ENCODE measurements around the gene CORIN.
A peak's percentile ranks its signal among the peaks of the same experiment; 100 is the strongest.
"Not testable (repeated sequence)": the region's sequence is repeated elsewhere in the genome, so short reads cannot be mapped to it uniquely, and the experiment has no call there.

CORIN gene

GRCh38 chr4:47784222-47784621, 53.6 kb downstream of the CORIN start:
- Histone ChIP-seq H2AFZ (ENCODE audit: low read depth, low read length) (no peak overlapping the region), H3K27me3 (ENCODE audit: low read depth, low read length) (no peaks in the 10 kb centered on the region), H4K20me1 (ENCODE audit: insufficient read depth, low read length) (no peaks in the 10 kb centered on the region), H3K79me2 (ENCODE audit: low read length) (no peaks in the 10 kb centered on the region), H3K27ac (ENCODE audit: low read length) (no peak overlapping the region), H3K36me3 (replicated peaks; ENCODE audit: low read depth, low read length) (no peaks in the 10 kb centered on the region), H3K4me3 (ENCODE audit: low read length) (no peak overlapping the region), H3K4me1 (ENCODE audit: low read length) (peaks cover 5% of the 10 kb centered on the region; the same call in 1 of the 2 replicates), H3K4me2 (ENCODE audit: low read length) (no peak overlapping the region), H3K9me3 (ENCODE audit: insufficient read depth, low read length) (no peaks in the 10 kb centered on the region), H3K9ac (ENCODE audit: low read length) (no peak overlapping the region)
- TF ChIP-seq, protein P1, sequence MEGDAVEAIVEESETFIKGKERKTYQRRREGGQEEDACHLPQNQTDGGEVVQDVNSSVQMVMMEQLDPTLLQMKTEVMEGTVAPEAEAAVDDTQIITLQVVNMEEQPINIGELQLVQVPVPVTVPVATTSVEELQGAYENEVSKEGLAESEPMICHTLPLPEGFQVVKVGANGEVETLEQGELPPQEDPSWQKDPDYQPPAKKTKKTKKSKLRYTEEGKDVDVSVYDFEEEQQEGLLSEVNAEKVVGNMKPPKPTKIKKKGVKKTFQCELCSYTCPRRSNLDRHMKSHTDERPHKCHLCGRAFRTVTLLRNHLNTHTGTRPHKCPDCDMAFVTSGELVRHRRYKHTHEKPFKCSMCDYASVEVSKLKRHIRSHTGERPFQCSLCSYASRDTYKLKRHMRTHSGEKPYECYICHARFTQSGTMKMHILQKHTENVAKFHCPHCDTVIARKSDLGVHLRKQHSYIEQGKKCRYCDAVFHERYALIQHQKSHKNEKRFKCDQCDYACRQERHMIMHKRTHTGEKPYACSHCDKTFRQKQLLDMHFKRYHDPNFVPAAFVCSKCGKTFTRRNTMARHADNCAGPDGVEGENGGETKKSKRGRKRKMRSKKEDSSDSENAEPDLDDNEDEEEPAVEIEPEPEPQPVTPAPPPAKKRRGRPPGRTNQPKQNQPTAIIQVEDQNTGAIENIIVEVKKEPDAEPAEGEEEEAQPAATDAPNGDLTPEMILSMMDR (IDR thresholded peaks at IDR 0.05; ENCODE audit: low read depth, low read length): no peak
- no peak for TF ChIP-seq EZH2phosphoT487 (IDR thresholded peaks at IDR 0.05; ENCODE audit: low read depth)

GRCh38 chr4:47776353-47776752, 61.5 kb downstream of the CORIN start:
- TF ChIP-seq EZH2phosphoT487 (IDR thresholded peaks at IDR 0.05; ENCODE audit: low read depth): no peak
- TF ChIP-seq, protein P1 (IDR thresholded peaks at IDR 0.05; ENCODE audit: low read depth, low read length): no peak
- Histone ChIP-seq H3K27ac (ENCODE audit: low read length) (no peak overlapping the region), H3K9me3 (ENCODE audit: insufficient read depth, low read length) (no peaks in the 10 kb centered on the region), H2AFZ (ENCODE audit: low read depth, low read length) (no peak overlapping the region), H3K4me2 (ENCODE audit: low read length) (no peak overlapping the region), H3K4me3 (ENCODE audit: low read length) (no peak overlapping the region), H3K27me3 (ENCODE audit: low read depth, low read length) (no peaks in the 10 kb centered on the region), H3K79me2 (ENCODE audit: low read length) (no peaks in the 10 kb centered on the region), H3K9ac (ENCODE audit: low read length) (no peak overlapping the region), H3K4me1 (ENCODE audit: low read length) (no peaks in the 10 kb centered on the region), H3K36me3 (replicated peaks; ENCODE audit: low read depth, low read length) (no peaks in the 10 kb centered on the region), H4K20me1 (ENCODE audit: insufficient read depth, low read length) (no peaks in the 10 kb centered on the region)

- Histone ChIP-seq H3K4me2 (ENCODE audit: low read length) (no peak overlapping the region), H3K4me1 (ENCODE audit: low read length) (no peaks in the 10 kb centered on the region), H3K9ac (ENCODE audit: low read length) (no peak overlapping the region), H3K36me3 (replicated peaks; ENCODE audit: low read depth, low read length) (no peaks in the 10 kb centered on the region), H3K4me3 (ENCODE audit: low read length) (no peak overlapping the region), H3K27me3 (ENCODE audit: low read depth, low read length) (no peaks in the 10 kb centered on the region), H3K9me3 (ENCODE audit: insufficient read depth, low read length) (no peaks in the 10 kb centered on the region), H3K79me2 (ENCODE audit: low read length) (no peaks in the 10 kb centered on the region), H4K20me1 (ENCODE audit: insufficient read depth, low read length) (no peaks in the 10 kb centered on the region), H2AFZ (ENCODE audit: low read depth, low read length) (no peak overlapping the region), H3K27ac (ENCODE audit: low read length) (no peak overlapping the region)
- no peak for TF ChIP-seq EZH2phosphoT487 (IDR thresholded peaks at IDR 0.05; ENCODE audit: low read depth)
- TF ChIP-seq, protein P1 (IDR thresholded peaks at IDR 0.05; ENCODE audit: low read depth, low read length): no peak
Observed at GRCh38 chr4:47774079-47774478, 63.8 kb downstream of the CORIN start.

DNA sequence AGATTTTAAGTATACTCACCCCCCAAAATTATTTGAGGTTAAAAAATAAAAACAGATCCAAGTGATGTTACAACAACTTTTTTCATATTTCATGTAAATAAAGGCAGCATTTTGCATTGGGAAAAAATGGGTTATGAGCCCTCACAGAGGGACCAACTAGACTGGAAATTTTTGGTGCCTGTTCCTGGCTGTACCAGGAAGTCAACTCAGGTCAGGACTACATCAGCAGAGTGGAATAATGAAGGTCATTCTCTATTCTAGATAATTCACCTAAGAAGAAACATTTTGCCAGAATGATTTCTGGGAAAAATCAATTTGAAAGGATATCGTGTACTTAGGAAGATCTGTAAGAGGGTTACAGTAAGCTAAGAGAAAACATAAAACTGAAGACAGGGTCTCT, 66.8 kb downstream of the CORIN start:
- no peak overlapping the region for H3K27ac ChIP-seq (ENCODE audit: low read length)
- H3K4me3 ChIP-seq (ENCODE audit: low read length): no peak overlapping the region

DNA sequence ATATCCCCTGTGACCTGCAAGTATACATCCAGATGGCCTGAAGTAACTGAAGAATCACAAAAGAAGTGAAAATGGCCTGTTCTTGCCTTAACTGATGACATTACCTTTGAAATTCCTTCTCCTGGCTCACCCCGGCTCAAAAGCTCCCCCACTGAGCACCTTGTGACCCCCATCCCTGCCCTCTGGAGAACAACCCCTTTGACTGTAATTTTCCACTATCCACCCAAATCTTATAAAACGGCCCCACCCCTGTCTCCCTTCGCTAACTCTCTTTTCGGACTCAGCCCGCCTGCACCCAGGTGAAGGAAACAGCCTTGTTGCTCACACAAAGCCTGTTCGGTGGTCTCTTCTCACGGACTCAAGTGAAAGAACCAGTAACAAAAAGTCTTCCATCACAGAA, 69.9 kb downstream of the CORIN start:
- not testable (repeated sequence) for H3K4me3 ChIP-seq (ENCODE audit: low read length); H3K4me1 ChIP-seq (ENCODE audit: low read length); H2AFZ ChIP-seq (ENCODE audit: low read depth, low read length)

More for the DNA sequence above, 66.8 kb downstream of the CORIN start:
- 0 out of 2 replicates have a peak overlapping the region, but pooled peaks have one; percentile 53 for H2AFZ ChIP-seq (ENCODE audit: low read depth, low read length)
- H3K4me2 ChIP-seq (ENCODE audit: low read length): no peak overlapping the region
- H3K4me1 ChIP-seq (ENCODE audit: low read length): no peaks in the 10 kb centered on the region
- H3K9ac ChIP-seq (ENCODE audit: low read length): no peak overlapping the region
- H3K36me3 ChIP-seq (replicated peaks; ENCODE audit: low read depth, low read length): no peaks in the 10 kb centered on the region
- no peaks in the 10 kb centered on the region for H3K27me3 ChIP-seq (ENCODE audit: low read depth, low read length)
- no peaks in the 10 kb centered on the region for H4K20me1 ChIP-seq (ENCODE audit: insufficient read depth, low read length)
- no peaks in the 10 kb centered on the region for H3K79me2 ChIP-seq (ENCODE audit: low read length)
- no peaks in the 10 kb centered on the region for H3K9me3 ChIP-seq (ENCODE audit: insufficient read depth, low read length)
- no peak for TF ChIP-seq EZH2phosphoT487 (IDR thresholded peaks at IDR 0.05; ENCODE audit: low read depth)
- TF ChIP-seq, protein P1 (IDR thresholded peaks at IDR 0.05; ENCODE audit: low read depth, low read length): no peak

More for the DNA sequence above, 69.9 kb downstream of the CORIN start:
- not testable (repeated sequence) for H3K27ac ChIP-seq (ENCODE audit: low read length); H3K36me3 ChIP-seq (replicated peaks; ENCODE audit: low read depth, low read length); H3K4me2 ChIP-seq (ENCODE audit: low read length); H3K9ac ChIP-seq (ENCODE audit: low read length); H3K9me3 ChIP-seq (ENCODE audit: insufficient read depth, low read length); H3K79me2 ChIP-seq (ENCODE audit: low read length); H3K27me3 ChIP-seq (ENCODE audit: low read depth, low read length); H4K20me1 ChIP-seq (ENCODE audit: insufficient read depth, low read length)
